GM18508 (cell line): ENCODE measurements around the gene EFCAB12.
"Not testable (repeated sequence)": the region's sequence is repeated elsewhere in the genome, so short reads cannot be mapped to it uniquely, and the experiment has no call there.

Experiments
- ATAC-seq: cut with Tn5 transposase; IDR thresholded peaks from one replicate; pipeline ENCODE4 v1.9.1; 2021; ENCODE audit warnings: moderate number of reproducible peaks; ENCODE audit not compliant: insufficient read depth, unreplicated experiment

EFCAB12 gene

GRCh38 chr3:129378949-129379348, 49.5 kb downstream of the EFCAB12 start:
- ATAC-seq: no peak

GRCh38 chr3:129377615-129378014, 50.8 kb downstream of the EFCAB12 start:
- ATAC-seq: no peak

GRCh38 chr3:129375099-129375498, 53.3 kb downstream of the EFCAB12 start:
- no peak for ATAC-seq

- ATAC-seq: no peak
Observed at GRCh38 chr3:129371041-129371826, 57.2 kb downstream of the EFCAB12 start.

GRCh38 chr3:129370248-129370964, 58.0 kb downstream of the EFCAB12 start:
- no peak for ATAC-seq

- no peak for ATAC-seq
Observed at GRCh38 chr3:129369711-129370110, 58.7 kb downstream of the EFCAB12 start.

GRCh38 chr3:129367821-129368220, 60.6 kb downstream of the EFCAB12 start:
- ATAC-seq: no peak

GRCh38 chr3:129366312-129366831, 62.1 kb downstream of the EFCAB12 start:
- ATAC-seq: no peak

- ATAC-seq: no peak
Observed at GRCh38 chr3:129365296-129366136, 62.9 kb downstream of the EFCAB12 start.

GRCh38 chr3:129364811-129365210, 63.6 kb downstream of the EFCAB12 start:
- not testable (repeated sequence) for ATAC-seq

- not testable (repeated sequence) for ATAC-seq
Observed at GRCh38 chr3:129363356-129363755, 65.1 kb downstream of the EFCAB12 start.

- ATAC-seq: no peak
Observed at GRCh38 chr3:129360705-129361460, 67.6 kb downstream of the EFCAB12 start.

GRCh38 chr3:129360171-129360611, 68.2 kb downstream of the EFCAB12 start:
- no peak for ATAC-seq

GRCh38 chr3:129358772-129359371, 69.6 kb downstream of the EFCAB12 start:
- no peak for ATAC-seq

- no peak for ATAC-seq
Observed at GRCh38 chr3:129358177-129358771, 70.2 kb downstream of the EFCAB12 start.

- no peak for ATAC-seq
Observed at GRCh38 chr3:129357616-129358015, 70.8 kb downstream of the EFCAB12 start.

GRCh38 chr3:129356756-129357425, 71.5 kb downstream of the EFCAB12 start:
- no peak for ATAC-seq

GRCh38 chr3:129353589-129353941, 74.9 kb downstream of the EFCAB12 start:
- ATAC-seq: no peak
